22Rv1 (cell line): ENCODE results near the gene ENKD1.
A peak's percentile ranks its signal among the peaks of the same experiment; 100 is the strongest.

Source experiments
- H3K27ac ChIP-seq: fragments of 450-650 bp; 2 replicates; pipeline ENCODE4 v1.5.1; 2017
- ZFX ChIP-seq: fragments of 450-650 bp; IDR thresholded peaks from 2 replicates; pipeline ENCODE4 v1.6.1; 2017; ENCODE audit warnings: antibody characterized with exemption, borderline replicate concordance
- TF ChIP-seq, protein P1 (sequence below): fragments of 450-650 bp; IDR thresholded peaks from 2 replicates; pipeline ENCODE4 v1.5.1; 2017; ENCODE audit warnings: mild to moderate bottlenecking

ENKD1 gene

DNA sequence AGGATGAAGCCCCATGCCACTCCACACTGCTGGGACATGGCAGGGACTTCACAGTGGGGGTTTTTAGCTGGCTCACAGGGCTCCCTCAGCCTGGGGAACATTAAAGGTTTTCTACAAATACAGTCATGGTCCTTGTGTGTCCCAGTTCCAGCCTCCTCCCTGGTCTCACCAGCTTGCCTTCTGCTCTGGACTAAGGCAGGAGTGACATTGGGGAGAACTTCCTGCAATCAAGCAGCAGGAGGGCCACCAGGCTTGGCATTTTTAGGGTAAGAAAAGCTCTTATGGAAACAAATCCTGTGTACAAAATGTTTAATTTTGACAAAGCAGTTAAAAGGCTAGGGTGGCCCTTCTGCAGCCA, 3.9 kb downstream of the ENKD1 start:
- TF ChIP-seq ZFX = no peak
- TF ChIP-seq, protein P1, sequence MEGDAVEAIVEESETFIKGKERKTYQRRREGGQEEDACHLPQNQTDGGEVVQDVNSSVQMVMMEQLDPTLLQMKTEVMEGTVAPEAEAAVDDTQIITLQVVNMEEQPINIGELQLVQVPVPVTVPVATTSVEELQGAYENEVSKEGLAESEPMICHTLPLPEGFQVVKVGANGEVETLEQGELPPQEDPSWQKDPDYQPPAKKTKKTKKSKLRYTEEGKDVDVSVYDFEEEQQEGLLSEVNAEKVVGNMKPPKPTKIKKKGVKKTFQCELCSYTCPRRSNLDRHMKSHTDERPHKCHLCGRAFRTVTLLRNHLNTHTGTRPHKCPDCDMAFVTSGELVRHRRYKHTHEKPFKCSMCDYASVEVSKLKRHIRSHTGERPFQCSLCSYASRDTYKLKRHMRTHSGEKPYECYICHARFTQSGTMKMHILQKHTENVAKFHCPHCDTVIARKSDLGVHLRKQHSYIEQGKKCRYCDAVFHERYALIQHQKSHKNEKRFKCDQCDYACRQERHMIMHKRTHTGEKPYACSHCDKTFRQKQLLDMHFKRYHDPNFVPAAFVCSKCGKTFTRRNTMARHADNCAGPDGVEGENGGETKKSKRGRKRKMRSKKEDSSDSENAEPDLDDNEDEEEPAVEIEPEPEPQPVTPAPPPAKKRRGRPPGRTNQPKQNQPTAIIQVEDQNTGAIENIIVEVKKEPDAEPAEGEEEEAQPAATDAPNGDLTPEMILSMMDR = no peak
- peak overlapping the region; percentile 93 for H3K27ac ChIP-seq

DNA sequence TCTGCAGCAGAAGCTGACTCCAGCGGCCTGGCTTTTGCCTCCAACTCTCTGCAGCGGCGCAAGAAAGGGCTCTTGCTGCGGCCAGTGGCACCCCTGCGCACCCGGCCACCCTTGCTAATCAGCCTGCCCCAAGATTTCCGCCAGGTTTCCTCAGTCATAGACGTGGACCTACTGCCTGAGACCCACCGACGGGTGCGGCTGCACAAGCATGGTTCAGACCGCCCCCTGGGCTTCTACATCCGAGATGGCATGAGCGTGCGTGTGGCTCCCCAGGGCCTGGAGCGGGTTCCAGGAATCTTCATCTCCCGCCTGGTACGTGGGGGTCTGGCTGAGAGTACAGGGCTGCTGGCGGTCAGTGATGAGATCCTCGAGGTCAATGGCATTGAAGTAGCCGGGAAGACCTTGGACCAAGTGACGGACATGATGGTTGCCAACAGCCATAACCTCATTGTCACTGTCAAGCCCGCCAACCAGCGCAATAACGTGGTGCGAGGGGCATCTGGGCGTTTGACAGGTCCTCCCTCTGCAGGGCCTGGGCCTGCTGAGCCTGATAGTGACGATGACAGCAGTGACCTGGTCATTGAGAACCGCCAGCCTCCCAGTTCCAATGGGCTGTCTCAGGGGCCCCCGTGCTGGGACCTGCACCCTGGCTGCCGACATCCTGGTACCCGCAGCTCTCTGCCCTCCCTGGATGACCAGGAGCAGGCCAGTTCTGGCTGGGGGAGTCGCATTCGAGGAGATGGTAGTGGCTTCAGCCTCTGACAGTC, 4.5 kb downstream of the ENKD1 start:
- H3K27ac ChIP-seq = peak overlapping the region; percentile 93
- no peak for TF ChIP-seq ZFX
- TF ChIP-seq, protein P1 = no peak

DNA sequence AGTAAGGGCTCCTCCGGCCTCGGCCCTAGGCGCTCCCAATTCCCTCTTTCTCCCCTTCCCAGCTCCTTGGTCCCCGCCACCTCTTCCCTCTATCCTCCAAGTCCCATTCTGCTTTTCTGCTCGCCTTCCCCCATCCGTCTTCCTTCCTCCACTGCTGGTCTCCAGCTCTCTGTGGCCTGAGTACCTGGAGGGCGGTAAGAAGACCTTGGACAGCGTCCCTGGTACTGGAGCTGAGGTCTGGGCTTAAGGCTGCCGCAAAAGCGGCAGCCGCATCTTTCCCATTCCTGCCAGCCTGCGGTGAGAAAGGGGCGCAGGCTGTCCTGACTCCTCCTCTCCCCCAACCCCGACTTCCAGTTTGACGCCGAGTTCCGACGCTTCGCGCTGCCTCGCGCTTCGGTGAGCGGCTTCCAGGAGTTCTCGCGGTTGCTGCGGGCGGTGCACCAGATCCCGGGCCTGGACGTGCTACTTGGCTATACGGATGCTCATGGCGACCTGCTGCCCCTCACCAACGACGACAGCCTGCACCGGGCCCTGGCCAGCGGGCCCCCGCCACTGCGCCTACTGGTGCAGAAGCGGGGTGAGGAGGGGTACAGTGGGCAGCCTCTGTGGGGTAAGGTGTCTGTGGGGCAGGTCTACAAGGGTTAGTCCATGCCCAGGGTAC, 5.3 kb downstream of the ENKD1 start:
- H3K27ac ChIP-seq = peak overlapping the region; percentile 93
- no peak for TF ChIP-seq ZFX
- TF ChIP-seq, protein P1 = no peak

DNA sequence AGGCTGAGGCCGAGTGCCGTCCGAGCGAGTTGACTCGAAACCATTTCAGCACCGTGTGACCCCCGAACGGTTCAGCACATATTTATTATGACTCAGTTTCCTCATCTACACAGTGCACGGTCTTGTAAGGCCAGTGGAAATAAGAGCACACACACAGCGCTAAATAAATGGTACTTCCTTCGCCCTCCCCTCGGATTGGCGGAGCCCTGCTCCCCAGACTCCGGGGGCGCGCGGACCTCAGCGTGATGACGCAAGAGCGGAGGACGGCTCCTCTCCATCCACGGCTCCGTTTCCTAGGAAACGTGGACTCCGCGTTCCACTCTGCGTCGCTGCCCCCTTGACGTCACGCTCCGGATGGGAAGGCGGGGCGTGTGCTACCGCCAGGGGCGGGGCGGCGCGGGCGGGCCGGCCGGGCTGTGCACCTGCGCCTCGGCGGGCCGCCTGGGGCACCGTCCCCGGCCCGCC, 6.0 kb downstream of the ENKD1 start, which contains the start of gene PARD6A:
Gene PARD6A, plus strand, starts transcription at position 397 of the 465 bp plus-strand sequence. CDS start 79 bp downstream, outside the sequence.
- H3K27ac ChIP-seq = peak within 1 kb of the TSS; percentile 93
- TF ChIP-seq, protein P1 = no peak
- no peak for TF ChIP-seq ZFX

DNA sequence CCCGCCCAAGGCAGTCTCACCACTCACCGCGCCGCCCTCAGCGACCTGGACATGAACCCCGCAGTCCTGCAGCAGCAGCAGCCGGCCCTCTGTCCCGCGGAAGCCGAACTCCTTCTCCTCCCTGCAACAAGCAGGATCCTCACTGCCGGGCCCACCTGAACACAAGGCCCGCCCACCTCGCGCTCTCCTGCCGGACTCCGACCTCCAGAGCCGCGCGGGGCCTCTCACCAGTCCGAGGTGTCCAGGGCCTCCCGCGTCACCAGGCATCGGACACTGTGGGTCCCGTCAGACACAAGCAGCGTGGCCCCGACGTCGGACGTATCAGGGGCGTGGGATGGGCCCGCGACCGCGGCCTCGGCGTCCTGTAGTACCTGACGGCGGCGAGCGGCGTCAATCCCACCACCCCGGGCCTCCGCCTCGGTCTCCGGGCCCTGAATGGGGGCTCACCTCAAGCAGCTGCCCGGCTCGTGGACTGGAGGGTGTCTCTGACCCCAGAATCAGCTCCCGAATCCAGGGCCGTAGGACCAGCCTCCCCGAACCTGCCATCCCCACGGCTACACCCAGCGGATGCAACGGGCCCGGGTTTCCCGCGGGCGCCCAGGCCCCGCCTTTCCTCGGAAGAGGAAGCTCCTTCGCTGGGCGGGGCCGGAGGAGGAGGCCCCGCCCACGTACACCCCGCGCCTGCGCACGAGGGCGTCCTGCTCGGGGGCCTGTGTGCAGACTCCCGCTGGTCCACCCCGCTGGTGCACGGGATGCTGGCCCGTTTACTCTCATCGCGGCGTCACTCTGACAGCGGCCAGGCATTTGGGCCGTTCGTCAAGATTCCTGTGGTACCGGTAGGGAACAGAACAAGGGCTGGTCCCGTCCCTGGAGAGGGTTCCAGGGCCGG, 6.6 kb downstream of the ENKD1 start, which contains the start of gene ACD:
Gene ACD, minus strand, starts transcription at position 586 of the 889 bp plus-strand sequence. Its CDS starts 40 bp downstream, at position 546.
- TF ChIP-seq ZFX = no peak
- TF ChIP-seq, protein P1 = no peak
- peak within 1 kb of the TSS; percentile 93 for H3K27ac ChIP-seq

DNA sequence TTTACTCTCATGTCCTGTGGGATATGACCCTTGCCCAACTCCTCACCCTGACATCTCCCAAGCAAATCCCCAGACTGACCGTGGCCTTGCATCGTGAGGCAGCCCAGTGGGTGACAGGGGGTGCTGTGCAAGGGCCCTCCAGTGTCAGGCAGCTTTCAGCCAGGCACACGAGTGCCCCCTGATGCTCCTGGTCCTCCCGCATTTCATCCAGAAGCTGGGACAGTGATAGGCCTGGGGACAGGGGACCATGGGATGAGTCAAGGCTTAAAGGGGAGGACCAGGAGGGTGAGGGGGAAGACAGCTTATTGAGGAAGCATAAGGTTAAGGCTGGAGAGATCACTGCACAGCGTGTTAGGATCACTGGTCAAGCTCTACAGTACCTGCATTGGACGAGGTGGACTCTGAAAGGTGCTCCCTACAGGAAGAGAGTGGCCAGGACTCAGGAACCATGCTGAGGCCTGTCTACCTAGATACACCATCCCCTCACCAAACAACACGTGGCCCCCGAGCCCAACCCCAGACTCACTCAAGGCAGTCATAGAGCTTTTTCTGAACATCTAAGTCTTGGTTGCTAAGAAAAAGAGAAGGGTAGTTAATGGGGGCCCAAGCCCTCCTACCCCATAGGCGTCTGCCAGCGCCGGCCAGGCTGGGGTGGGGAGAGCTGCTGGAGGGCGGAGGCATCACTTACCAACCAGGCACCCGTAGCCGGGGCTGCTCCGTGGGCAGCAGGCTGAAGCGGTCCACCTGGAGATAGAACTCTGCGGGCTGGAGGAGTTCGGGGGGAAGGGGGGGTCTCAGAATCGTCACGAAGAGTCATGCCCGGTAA, 7.5 kb downstream of the ENKD1 start:
- H3K27ac ChIP-seq = peak overlapping the region; percentile 93
- TF ChIP-seq, protein P1 = no peak
- TF ChIP-seq ZFX = no peak
